Glomerular endothelial cell (primary cell): ENCODE data around the gene COL5A2. TPM values are rescaled to one million over a fixed set of nuclear protein-coding genes. Genes with fewer than 3 reads are reported as not detected.

ENCODE experiments used
- DNase-seq: peaks from one replicate; pipeline ENCODE4 v3.0.0-alpha.2; 2011; ENCODE audit warnings: low read depth, low spot score; ENCODE audit errors: extremely low read depth
- total RNA-seq: library from RNA; depleted of rRNA; stranded (reverse); fragments of >200 nt; gene quantifications from 2 replicates; pipeline ENCODE4 v1.2.3, GENCODE V29; 2015

The COL5A2 gene
- total RNA-seq, 1 donor from 2014 or later = 229 TPM

- no peak for DNase-seq
Observed at GRCh38 chr2:189150033-189150432, 29.5 kb downstream of the COL5A2 start.

DNA sequence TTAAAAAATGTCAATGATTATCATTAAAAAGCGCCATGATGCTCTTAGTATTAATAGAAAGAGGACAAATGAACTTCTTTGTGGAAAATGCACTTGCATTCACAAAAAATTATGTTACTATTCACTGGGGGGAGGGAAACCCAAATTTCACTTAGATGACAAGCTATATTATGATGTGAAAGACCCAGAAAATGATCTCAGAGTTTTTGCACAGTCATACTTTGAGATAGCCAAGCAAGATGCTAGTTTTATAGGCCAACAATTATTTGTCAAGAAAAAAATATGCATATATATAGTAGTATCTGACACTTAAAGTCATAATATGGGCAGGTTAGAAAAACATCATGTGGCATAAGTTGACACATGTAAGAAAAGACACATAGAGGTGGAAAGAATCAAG is 31.6 kb downstream of the COL5A2 start:
- DNase-seq = no peak

GRCh38 chr2:189147361-189147760 is 32.2 kb downstream of the COL5A2 start:
- no peak for DNase-seq

GRCh38 chr2:189146553-189146952 is 33.0 kb downstream of the COL5A2 start:
- no peak for DNase-seq

DNA sequence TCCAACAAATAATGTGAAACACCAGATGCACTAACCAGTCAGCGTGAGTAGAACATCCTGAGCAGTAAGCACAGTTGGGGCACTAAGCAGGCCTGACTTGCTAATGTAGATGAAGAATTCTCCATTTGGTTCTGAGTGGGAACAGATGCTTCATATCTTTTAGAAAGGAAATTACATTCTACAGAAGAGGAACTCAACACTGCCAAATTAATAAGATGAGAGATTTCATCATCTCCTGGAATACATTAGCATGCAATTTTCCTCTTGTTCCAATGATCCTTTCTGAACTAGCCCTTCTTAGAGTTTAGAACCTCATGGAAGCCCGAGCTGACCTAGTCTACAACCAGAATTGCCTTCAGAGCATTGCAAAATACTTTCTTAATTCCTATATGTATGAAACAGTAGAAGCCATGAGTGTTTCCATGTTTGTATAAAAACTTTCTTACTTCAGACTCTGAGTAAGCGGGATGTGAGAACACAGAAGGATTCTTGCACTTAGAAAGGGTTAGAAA is 34.8 kb downstream of the COL5A2 start:
- DNase-seq = no peak

- no peak for DNase-seq
Observed at GRCh38 chr2:189143925-189144324, 35.6 kb downstream of the COL5A2 start.

DNA sequence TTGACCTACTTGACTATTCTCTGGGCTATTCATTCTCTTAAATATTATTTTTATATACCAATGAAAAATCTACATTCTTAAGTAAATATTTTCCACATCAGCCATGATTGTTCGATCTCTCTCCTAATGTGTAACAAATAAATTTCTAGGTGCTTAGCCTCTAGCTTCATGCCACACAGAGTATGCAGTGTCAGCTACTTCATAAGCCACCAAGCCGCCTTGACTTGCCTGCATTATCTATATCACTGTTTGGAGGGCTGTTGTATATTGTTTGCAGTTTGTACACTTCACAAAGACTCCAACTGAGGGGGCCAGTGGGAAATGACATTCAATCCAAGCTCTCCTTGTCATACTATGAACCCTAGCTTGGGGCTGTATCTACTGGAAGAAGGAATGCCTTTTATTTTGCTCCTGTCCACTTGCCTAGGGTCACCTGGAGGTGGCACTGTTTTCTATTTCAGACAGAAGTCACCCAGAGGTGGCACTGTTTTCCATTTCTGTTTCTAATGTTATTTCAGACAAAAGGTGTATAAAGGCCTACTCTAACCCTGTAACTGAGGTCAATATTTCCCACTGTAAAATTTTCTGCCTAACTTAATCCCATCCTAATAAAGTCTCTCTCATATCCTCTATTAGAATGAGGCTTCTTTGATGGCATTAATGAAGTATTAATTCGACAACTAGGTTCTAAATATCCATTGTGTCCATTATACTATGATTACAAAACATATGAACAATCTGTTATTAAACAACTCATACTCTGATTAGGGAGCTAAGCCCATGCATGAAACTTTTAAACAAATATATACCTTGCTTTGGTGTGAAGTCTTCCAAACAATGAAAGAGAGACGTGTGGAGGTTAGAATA is 36.4 kb downstream of the COL5A2 start:
- DNase-seq = peak; percentile 34

GRCh38 chr2:189138800-189139199 is 40.8 kb downstream of the COL5A2 start:
- no peak for DNase-seq

DNA sequence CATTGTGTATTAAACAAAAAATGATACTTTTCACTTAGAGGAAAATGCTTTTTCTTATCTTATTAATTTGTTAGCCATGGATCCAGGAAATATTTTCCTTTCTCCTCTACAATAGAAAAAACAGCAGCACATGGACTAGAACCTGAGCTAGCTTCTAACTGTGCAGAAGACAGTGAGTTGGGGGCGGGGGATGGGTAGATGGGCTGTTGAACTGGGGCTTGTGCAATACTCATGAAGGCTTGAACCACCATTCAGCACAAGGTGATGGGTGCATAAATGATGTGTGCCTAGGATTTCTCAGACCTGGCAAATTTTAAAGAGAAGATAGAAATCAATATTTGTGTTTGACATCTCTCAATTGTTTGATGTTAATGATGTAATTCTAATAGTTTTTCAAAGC is 42.0 kb downstream of the COL5A2 start:
- no peak for DNase-seq

GRCh38 chr2:189134485-189134884 is 45.1 kb downstream of the COL5A2 start:
- no peak for DNase-seq

GRCh38 chr2:189131991-189132390 is 47.6 kb downstream of the COL5A2 start:
- no peak for DNase-seq

GRCh38 chr2:189129971-189130370 is 49.6 kb downstream of the COL5A2 start:
- DNase-seq = no peak

DNA sequence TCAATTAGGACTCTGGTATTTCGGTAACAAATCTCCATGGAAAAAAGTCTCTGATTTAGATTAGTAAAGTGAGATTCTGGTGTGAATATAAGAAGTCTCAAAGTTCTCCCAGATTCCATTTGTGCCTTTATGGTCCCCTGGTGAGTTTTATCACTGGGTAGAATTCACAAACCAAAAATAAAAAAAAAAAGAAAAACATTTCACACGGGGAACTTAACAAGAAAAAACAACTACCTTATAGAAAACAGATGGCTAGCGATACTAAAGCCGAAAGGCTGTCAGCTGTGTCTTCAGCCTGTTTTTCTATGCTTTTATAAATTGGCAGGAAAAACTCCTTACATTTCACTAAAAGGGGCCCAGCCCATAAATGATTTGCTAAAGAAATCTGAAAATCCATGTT is 50.6 kb downstream of the COL5A2 start:
- no peak for DNase-seq

DNA sequence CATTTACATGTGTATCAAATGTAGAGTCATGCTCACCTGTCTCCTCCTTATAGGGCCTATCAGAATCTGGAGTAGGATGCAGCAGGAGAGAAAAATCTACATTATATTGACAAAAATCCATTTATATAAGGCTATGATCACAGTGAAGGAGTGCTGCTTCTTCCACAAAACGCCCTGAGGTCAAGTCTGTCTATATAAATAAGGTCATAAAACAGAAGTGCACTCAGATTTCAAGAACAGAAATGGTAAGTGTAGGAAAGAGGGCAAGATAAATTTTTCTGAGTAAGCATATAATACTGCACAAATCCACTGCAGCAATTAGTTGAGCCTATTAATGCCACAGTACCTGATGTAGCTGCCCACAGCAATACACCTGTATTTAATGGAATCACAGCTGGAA is 51.8 kb downstream of the COL5A2 start:
- no peak for DNase-seq

GRCh38 chr2:189125195-189125594 is 54.4 kb downstream of the COL5A2 start:
- DNase-seq = no peak

GRCh38 chr2:189124175-189124574 is 55.4 kb downstream of the COL5A2 start:
- DNase-seq = no peak

DNA sequence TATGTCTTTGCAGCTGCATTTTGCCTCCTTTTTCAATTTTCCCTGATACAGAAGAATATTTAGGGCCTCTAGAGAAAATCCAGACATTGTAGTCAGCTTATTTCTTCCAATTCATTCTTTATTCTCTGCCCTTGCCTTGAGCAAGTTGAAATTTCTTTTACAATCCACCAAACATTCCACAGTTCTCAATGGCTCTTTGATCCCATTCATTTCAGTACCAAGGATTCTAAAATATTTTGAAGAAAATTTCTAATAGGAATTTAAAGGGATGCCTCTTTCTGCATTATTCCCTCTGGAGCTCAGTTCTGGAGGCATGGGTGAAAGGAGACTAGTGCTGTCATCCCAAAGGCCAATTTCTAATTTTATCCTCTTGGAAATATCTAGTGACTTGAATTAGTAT is 61.2 kb downstream of the COL5A2 start:
- DNase-seq = no peak

- no peak for DNase-seq
Observed at GRCh38 chr2:189116979-189117378, 62.6 kb downstream of the COL5A2 start.

- no peak for DNase-seq
Observed at GRCh38 chr2:189116087-189116486, 63.5 kb downstream of the COL5A2 start.

GRCh38 chr2:189115126-189115525 is 64.4 kb downstream of the COL5A2 start:
- DNase-seq = no peak

DNA sequence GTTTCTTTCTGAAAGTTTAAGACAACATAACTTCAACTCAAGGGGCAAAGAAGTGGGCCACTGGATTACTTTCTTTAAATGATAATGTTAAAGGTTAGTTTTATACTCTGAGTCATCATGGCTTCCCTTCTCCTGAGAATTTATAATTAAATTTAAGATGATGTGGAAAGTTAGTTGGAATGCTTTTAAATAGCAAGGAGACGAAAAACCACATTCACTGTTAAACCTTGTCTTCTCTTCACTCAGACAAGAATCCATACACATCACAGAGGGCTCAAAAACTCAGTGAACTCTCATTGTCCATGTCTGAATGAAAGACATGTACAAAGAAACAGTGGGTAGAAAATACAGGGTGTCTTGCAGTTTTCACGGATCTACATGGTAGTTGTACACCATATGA is 65.6 kb downstream of the COL5A2 start:
- no peak for DNase-seq

- DNase-seq = no peak
Observed at GRCh38 chr2:189111063-189111715, 68.4 kb downstream of the COL5A2 start.
